Thoracic aorta (tissue), 2 donors: ENCODE results near the gene DLX5. TPM values are rescaled to one million over a fixed set of nuclear protein-coding genes. Genes with fewer than 3 reads are reported as not detected.
"Not testable (repeated sequence)": the region's sequence is repeated elsewhere in the genome, so short reads cannot be mapped to it uniquely, and the experiment has no call there.

Experiments
- ATAC-seq: fragments of 150-250 bp; one replicate; pipeline ENCODE4 v1.8.0; 2017; ENCODE audit warnings: low read depth; ENCODE audit not compliant: insufficient number of reproducible peaks, low FRiP score
- DNase-seq: peaks from one replicate; pipeline ENCODE4 v3.0.0-alpha.2; 2020; ENCODE audit warnings: low spot score
- H3K27ac ChIP-seq, 2 donors: fragments of 200-600 bp; sonication (generic); 1 replicate in 1 of 2; 2 replicates in 1 of 2; pipeline ENCODE4 v1.5.1; 2016; ENCODE audit warnings: mild to moderate bottlenecking in 2 of 2, moderate library complexity in 2 of 2
- H3K27me3 ChIP-seq: fragments of 200-600 bp; sonication (generic); replicated peaks from 2 replicates; pipeline ENCODE4 v1.6.0; 2016; ENCODE audit warnings: mild to moderate bottlenecking; ENCODE audit not compliant: insufficient read depth
- H3K36me3 ChIP-seq: fragments of 200-600 bp; sonication (generic); one replicate; pipeline ENCODE4 v1.5.1; 2016
- H3K4me1 ChIP-seq, 2 donors: fragments of 200-600 bp; sonication (generic); 1 replicate in 1 of 2; 2 replicates in 1 of 2; pipeline versions ENCODE4 v1.5.1 to v1.6.0; 2016; ENCODE audit warnings: low read depth in 2 of 2, mild to moderate bottlenecking in 1 of 2; ENCODE audit not compliant: control insufficient read depth in 1 of 2
- H3K4me3 ChIP-seq: fragments of 200-600 bp; sonication (generic); 2 replicates; pipeline ENCODE4 v1.5.1; 2016; ENCODE audit warnings: mild to moderate bottlenecking
- H3K9me3 ChIP-seq: fragments of 200-600 bp; sonication (generic); 2 replicates; pipeline ENCODE4 v1.5.1; 2016
- total RNA-seq, 2 donors: library from RNA; depleted of rRNA; stranded (reverse); fragments of >200 nt; gene quantifications; one replicate each; pipeline versions ENCODE4 v1.1.0 to v1.2.3, GENCODE V29; 2016
- TF ChIP-seq, protein P1 (sequence below): fragments of 200-600 bp; sonication (generic); IDR thresholded peaks from one replicate; pipeline ENCODE4 v1.5.1; 2019; ENCODE audit warnings: antibody characterized with exemption

Gene DLX5
- under 1 TPM in 1 of 2 donors, not detected in 1; 0.92 TPM for total RNA-seq

DNA sequence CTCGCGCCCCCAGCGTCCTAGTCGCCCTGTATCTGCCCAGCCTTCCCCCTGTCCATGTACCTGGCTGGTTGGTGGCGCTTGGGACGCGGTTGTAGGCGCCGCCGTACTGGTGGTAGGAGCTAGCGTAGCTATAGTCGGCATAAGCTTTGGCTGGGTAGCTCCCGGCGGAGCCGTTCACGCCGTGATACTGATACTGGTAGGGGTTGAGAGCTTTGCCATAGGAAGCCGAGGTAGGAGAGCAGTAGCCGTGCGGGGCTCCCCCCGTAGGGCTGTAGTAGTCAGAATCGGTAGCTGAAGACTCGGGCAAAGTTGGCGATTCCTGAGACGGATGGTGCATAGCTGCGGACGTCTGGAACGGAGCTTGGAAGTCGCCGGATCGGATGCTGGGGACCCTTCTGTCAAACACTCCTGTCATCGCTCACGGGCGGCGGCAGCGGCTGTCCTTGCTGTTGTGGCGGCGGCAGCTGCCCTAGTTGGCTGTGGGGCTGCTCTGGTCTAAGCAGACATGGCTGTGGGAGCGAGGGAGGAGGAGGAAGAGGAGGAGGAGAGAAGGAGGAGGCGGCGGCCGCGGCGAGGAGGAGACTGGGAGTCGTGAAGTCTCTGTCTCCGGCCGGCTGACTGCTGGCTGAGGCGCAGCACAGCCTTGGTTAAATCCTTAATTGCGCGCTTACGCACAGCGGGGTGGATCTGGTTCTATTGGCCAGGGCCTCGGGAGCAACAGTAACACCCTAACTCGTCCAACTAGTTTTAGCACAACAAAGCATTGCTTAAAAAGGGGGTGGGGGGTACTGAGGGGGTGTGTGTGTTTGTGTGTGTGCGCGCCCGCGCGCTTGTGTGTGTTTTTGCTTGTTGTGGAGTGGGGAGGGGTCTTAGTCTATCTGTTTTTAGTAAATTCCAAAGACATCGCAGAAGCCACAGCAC, at the start of gene DLX5:
Gene DLX5 (minus strand): TSS at position 623 of the 921 bp plus-strand sequence. CDS start 208 bp downstream, at position 415.
- H3K4me1 ChIP-seq = peaks cover 10 to 41% of the 10 kb centered on the region in 2 donors
- TF ChIP-seq, protein P1, sequence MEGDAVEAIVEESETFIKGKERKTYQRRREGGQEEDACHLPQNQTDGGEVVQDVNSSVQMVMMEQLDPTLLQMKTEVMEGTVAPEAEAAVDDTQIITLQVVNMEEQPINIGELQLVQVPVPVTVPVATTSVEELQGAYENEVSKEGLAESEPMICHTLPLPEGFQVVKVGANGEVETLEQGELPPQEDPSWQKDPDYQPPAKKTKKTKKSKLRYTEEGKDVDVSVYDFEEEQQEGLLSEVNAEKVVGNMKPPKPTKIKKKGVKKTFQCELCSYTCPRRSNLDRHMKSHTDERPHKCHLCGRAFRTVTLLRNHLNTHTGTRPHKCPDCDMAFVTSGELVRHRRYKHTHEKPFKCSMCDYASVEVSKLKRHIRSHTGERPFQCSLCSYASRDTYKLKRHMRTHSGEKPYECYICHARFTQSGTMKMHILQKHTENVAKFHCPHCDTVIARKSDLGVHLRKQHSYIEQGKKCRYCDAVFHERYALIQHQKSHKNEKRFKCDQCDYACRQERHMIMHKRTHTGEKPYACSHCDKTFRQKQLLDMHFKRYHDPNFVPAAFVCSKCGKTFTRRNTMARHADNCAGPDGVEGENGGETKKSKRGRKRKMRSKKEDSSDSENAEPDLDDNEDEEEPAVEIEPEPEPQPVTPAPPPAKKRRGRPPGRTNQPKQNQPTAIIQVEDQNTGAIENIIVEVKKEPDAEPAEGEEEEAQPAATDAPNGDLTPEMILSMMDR = no peak
- DNase-seq (no peak), ATAC-seq (no peak)
- no peaks in the 10 kb centered on the region for H3K9me3 ChIP-seq
- H3K4me3 ChIP-seq = peak within 1 kb of the TSS; percentile 56
- peaks cover 22% of the 10 kb centered on the region for H3K27me3 ChIP-seq
- H3K36me3 ChIP-seq = no peaks in the 10 kb centered on the region
- H3K27ac ChIP-seq = no peak within 1 kb of the TSS

DNA sequence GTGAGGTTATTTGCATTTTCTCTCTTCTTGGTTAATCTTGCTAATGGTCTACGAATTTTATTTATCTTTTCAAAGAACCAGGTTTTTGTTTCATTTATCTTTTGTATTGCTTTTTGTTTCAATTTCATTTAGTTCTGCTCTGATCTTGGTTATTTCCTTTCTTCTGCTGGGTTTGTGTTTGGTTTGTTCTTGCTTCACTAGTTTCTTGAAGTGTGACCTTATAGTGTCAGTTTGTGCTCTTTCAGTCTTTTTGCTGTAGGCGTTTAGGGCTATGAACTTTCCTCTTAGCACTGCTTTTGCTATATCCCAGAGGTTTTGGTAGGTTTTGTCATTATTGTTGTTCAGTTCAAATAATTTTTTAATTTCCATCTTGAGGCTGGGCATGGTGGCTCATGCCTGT, 47.4 kb upstream of the DLX5 start:
- not testable (repeated sequence) for H3K27me3 ChIP-seq, H3K27ac ChIP-seq, DNase-seq, H3K9me3 ChIP-seq, H3K36me3 ChIP-seq, ATAC-seq, H3K4me3 ChIP-seq, H3K4me1 ChIP-seq

DNA sequence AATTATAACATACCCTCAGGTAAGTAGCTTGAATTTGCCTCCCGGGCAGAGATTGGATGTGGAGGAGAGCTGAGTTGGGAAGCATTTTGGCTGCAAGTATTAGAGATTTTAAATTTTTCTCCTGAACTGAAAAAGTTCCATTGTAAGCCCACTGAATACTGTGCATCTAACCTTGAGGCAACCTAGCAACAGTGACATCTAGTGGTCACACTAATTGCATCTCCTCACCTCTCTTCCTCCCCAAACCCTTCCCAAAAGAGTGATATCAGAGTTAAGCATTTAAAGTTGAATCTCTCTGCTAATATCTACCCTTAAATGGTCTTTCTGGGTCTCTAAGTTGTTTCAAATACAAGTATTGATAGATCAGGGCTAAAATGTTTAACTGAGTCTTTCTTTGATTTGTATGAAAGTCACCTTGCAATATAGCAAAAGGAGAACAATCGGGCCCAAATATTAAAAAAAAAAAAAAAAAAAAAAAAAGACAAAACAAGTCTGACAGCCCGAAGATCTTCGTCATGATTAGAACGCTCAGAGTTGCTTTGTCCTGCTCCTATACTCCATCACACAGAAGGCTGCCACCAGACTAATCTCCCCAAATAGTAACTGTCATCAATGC, 40.4 kb upstream of the DLX5 start:
- Histone ChIP-seq H3K4me1 (no peaks in the 10 kb centered on the region), H3K36me3 (no peaks in the 10 kb centered on the region), H3K27me3 (no peaks in the 10 kb centered on the region), H3K4me3 (no peak overlapping the region), H3K27ac (no peak overlapping the region), H3K9me3 (no peaks in the 10 kb centered on the region)
- ATAC-seq (no peak), DNase-seq (no peak)
- TF ChIP-seq, protein P1 = peak; percentile 48

DNA sequence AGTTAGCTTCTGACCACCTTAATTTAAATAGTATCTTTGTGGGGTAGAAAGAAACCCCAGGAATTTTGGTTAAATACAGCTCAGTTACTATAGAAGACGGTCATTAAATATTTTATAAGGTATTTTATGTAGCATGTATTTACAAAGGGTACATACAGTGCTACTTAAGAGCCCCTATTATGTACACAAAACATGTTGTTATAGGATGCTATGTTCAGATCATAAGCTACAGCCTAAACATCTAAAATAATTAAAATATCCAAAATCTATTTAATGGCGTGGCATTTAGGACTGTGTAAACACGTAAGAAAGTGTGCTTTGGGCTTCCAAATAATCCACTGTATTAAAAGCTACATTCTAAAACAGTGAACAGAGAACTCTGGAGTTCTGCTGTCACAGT, 39.4 kb upstream of the DLX5 start:
- Histone ChIP-seq H3K27me3 (no peaks in the 10 kb centered on the region), H3K27ac (no peak overlapping the region), H3K36me3 (no peaks in the 10 kb centered on the region), H3K9me3 (peaks cover under 1% of the 10 kb centered on the region), H3K4me3 (no peak overlapping the region), H3K4me1 (no peaks in the 10 kb centered on the region)
- TF ChIP-seq, protein P1 = no peak
- DNase-seq = no peak
- no peak for ATAC-seq

DNA sequence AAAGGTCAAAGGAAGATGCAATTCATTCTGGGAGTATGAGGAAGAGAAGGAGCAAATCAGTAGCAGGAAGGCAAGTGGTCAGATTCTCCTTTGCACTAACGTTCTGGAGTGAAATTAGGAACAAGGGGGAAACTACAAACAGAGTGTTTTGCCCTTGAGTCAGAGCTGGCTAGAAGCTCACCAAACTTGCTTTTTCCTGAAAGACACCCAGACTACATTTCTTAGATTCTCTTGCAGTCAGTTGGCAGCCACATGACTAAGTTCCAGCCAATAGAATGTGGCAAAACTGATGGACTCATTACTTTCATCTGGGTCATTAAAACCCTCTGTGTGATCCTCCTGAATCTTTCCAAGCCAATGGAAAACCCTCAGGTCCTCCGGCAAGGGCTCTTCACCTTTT, 18.6 kb upstream of the DLX5 start:
- Histone ChIP-seq H3K27me3 (no peaks in the 10 kb centered on the region), H3K27ac (no peak overlapping the region), H3K4me1 (no peaks in the 10 kb centered on the region), H3K9me3 (no peaks in the 10 kb centered on the region), H3K4me3 (no peak overlapping the region), H3K36me3 (no peaks in the 10 kb centered on the region)
- ATAC-seq (no peak), DNase-seq (no peak)
- TF ChIP-seq, protein P1 = no peak
